ENCODE results near the gene TPD52L2. TPM values are rescaled to one million over a fixed set of nuclear protein-coding genes. Genes with fewer than 3 reads are reported as not detected.
A peak's percentile ranks its signal among the peaks of the same experiment; 100 is the strongest.

Gene TPD52L2
- total RNA-seq, 2 experiments from 2014 or later = 15.1 to 15.3 TPM

- intact Hi-C loops (cut with DNase I, micrococcal nuclease) = no loop called here
- Mint-ChIP-seq H3K4me1 (ENCODE audit: low read depth) (peaks cover 5% of the 10 kb centered on the region), H3K27ac (no peak overlapping the region), H3K36me3 (ENCODE audit: low read depth) (peaks cover 67% of the 10 kb centered on the region), H3K9me3 (no peaks in the 10 kb centered on the region), H3K27me3 (no peaks in the 10 kb centered on the region), H3K4me3 (no peak overlapping the region)
- no peak for ATAC-seq (ENCODE audit: poor library complexity)
- ChIA-PET CTCF (no interaction called here), POLR2A (no interaction called here)
- Histone ChIP-seq H3K27me3 (ENCODE audit: control insufficient read depth in 1 of 2, insufficient read depth in 2 of 2, low read length in 2 of 2) (no peaks in the 10 kb centered on the region), H3K27ac (ENCODE audit: low read depth in 1 of 2, low read length in 2 of 2) (no peak overlapping the region), H3K4me1 (ENCODE audit: insufficient read depth, low read length) (no peaks in the 10 kb centered on the region), H3K4me3 (ENCODE audit: low read length) (no peak overlapping the region), H3K9me3 (ENCODE audit: control insufficient read depth in 1 of 2, insufficient read depth in 1 of 2, low read length in 2 of 2) (peaks cover 0 to 6% of the 10 kb centered on the region in 2 experiments), H3K36me3 (ENCODE audit: insufficient read depth, low read length) (peaks cover 67% of the 10 kb centered on the region)
- peak in 1 of 14 experiments; percentile 3 for DNase-seq
- TF ChIP-seq CTCF (IDR thresholded peaks at IDR 0.05) = no peak
Observed at GRCh38 chr20:63933646-63934045, 68.6 kb downstream of the TPD52L2 start.

- ATAC-seq (ENCODE audit: poor library complexity) (no peak), DNase-seq (peak in 1 of 14 experiments; percentile 33)
- intact Hi-C loops (cut with DNase I, micrococcal nuclease) = no loop called here
- Histone ChIP-seq H3K27ac (ENCODE audit: low read depth in 1 of 2, low read length in 2 of 2) (no peak overlapping the region), H3K27me3 (ENCODE audit: control insufficient read depth in 1 of 2, insufficient read depth in 2 of 2, low read length in 2 of 2) (no peaks in the 10 kb centered on the region), H3K36me3 (ENCODE audit: insufficient read depth, low read length) (peaks cover 60% of the 10 kb centered on the region), H3K4me1 (ENCODE audit: insufficient read depth, low read length) (no peaks in the 10 kb centered on the region), H3K9me3 (ENCODE audit: control insufficient read depth in 1 of 2, insufficient read depth in 1 of 2, low read length in 2 of 2) (peaks cover 0 to 6% of the 10 kb centered on the region in 2 experiments), H3K4me3 (ENCODE audit: low read length) (no peak overlapping the region)
- TF ChIP-seq CTCF (IDR thresholded peaks at IDR 0.05) = peak; percentile 22
- ChIA-PET CTCF (no interaction called here), POLR2A (no interaction called here)
- Mint-ChIP-seq H3K4me1 (ENCODE audit: low read depth) (peaks cover 5% of the 10 kb centered on the region), H3K36me3 (ENCODE audit: low read depth) (peaks cover 60% of the 10 kb centered on the region), H3K27ac (no peak overlapping the region), H3K27me3 (no peaks in the 10 kb centered on the region), H3K9me3 (no peaks in the 10 kb centered on the region), H3K4me3 (no peak overlapping the region)
Observed at GRCh38 chr20:63934271-63935068, 69.4 kb downstream of the TPD52L2 start.

GRCh38 chr20:63935447-63935846 is 70.4 kb downstream of the TPD52L2 start:
- ATAC-seq (ENCODE audit: poor library complexity) = no peak
- H3K27ac ChIP-seq (ENCODE audit: low read depth in 1 of 2, low read length in 2 of 2) = no peak overlapping the region
- no peaks in the 10 kb centered on the region for H3K27me3 Mint-ChIP-seq
- no peak overlapping the region for H3K4me3 Mint-ChIP-seq
- H3K27ac Mint-ChIP-seq = no peak overlapping the region
- H3K27me3 ChIP-seq (ENCODE audit: control insufficient read depth in 1 of 2, insufficient read depth in 2 of 2, low read length in 2 of 2) = no peaks in the 10 kb centered on the region
- ChIA-PET POLR2A (no interaction called here), CTCF (no interaction called here)
- H3K9me3 Mint-ChIP-seq = no peaks in the 10 kb centered on the region
- intact Hi-C loops (cut with DNase I, micrococcal nuclease) = no loop called here
- H3K36me3 Mint-ChIP-seq (ENCODE audit: low read depth) = peaks cover 53% of the 10 kb centered on the region
- peaks cover 0 to 9% of the 10 kb centered on the region in 2 experiments for H3K9me3 ChIP-seq (ENCODE audit: control insufficient read depth in 1 of 2, insufficient read depth in 1 of 2, low read length in 2 of 2)
- H3K4me3 ChIP-seq (ENCODE audit: low read length) = no peak overlapping the region
- H3K36me3 ChIP-seq (ENCODE audit: insufficient read depth, low read length) = peaks cover 60% of the 10 kb centered on the region
- no peak for TF ChIP-seq CTCF (IDR thresholded peaks at IDR 0.05)
- DNase-seq = peak in 1 of 14 experiments; percentile 8
- no peaks in the 10 kb centered on the region for H3K4me1 ChIP-seq (ENCODE audit: insufficient read depth, low read length)
- peaks cover 5% of the 10 kb centered on the region for H3K4me1 Mint-ChIP-seq (ENCODE audit: low read depth)
